Astrocyte of the spinal cord (primary cell): Measurements from ENCODE around the gene FTCD.

Experiments used
- DNase-seq: peaks from one replicate; pipeline ENCODE4 v3.0.0; 2011; ENCODE audit warnings: low read depth, low spot score
- H3K4me3 ChIP-seq: 2 replicates; pipeline ENCODE4 v1.5.1; 2011; ENCODE audit warnings: low read depth, mild to moderate bottlenecking, low read length, moderate library complexity
- CTCF ChIP-seq: IDR thresholded peaks from 2 replicates; pipeline ENCODE4 v1.5.1; 2012; ENCODE audit warnings: low read depth, mild to moderate bottlenecking, low read length, inconsistent platforms
- in situ Hi-C: cut with HindIII; loops from 2 replicates; pipeline ENCODE4 v1.10.0; 2017; ENCODE audit warnings: low sequenced_read_pairs

The FTCD gene

GRCh38 chr21:46159390-46159789 lies 4.0 kb upstream of the FTCD start:
- no peak for TF ChIP-seq CTCF
- no peak overlapping the region for H3K4me3 ChIP-seq
- in situ Hi-C loops, result no loop called here
- DNase-seq, result no peak

- TF ChIP-seq CTCF, result no peak
- in situ Hi-C loops, result no loop called here
- no peak overlapping the region for H3K4me3 ChIP-seq
- DNase-seq, result no peak
Measured at GRCh38 chr21:46158666-46159300, 3.4 kb upstream of the FTCD start.

GRCh38 chr21:46157987-46158451 lies 2.6 kb upstream of the FTCD start:
- no peak overlapping the region for H3K4me3 ChIP-seq
- TF ChIP-seq CTCF, result no peak
- DNase-seq, result no peak
- in situ Hi-C loops, result no loop called here

GRCh38 chr21:46157396-46157986 lies 2.1 kb upstream of the FTCD start:
- no peak for TF ChIP-seq CTCF
- in situ Hi-C loops, result no loop called here
- H3K4me3 ChIP-seq, result no peak overlapping the region
- DNase-seq, result no peak

GRCh38 chr21:46156678-46157077 lies 1.3 kb upstream of the FTCD start:
- no peak overlapping the region for H3K4me3 ChIP-seq
- no peak for TF ChIP-seq CTCF
- in situ Hi-C loops, result no loop called here
- DNase-seq, result no peak

GRCh38 chr21:46156378-46156645 lies 933 bp upstream of the FTCD start:
- no peak overlapping the region for H3K4me3 ChIP-seq

More at GRCh38 chr21:46156378-46156645, 933 bp upstream of the FTCD start:
- DNase-seq, result no peak
- no peak for TF ChIP-seq CTCF
- in situ Hi-C loops, result no loop called here
